ENCODE measurements around the gene CHRNA3.

- TF ChIP-seq EP300 (IDR thresholded peaks at IDR 0.05), result no peak
- TF ChIP-seq ATOH8 (CRISPR knock-in tag; IDR thresholded peaks at IDR 0.05; ENCODE audit: low read depth), result no peak
- no peak for TF ChIP-seq POLR2A (IDR thresholded peaks at IDR 0.05; ENCODE audit: low read length)
- no peak for TF ChIP-seq POLR2AphosphoS2 (conservative IDR thresholded peaks at IDR 0.05; ENCODE audit: low read length)
- no peak for TF ChIP-seq CTCF (IDR thresholded peaks at IDR 0.05)
Measured at GRCh38 chr15:78633348-78633747, 12.6 kb upstream of the CHRNA3 start.
